Right lobe of liver (tissue), 6 donors: ENCODE data around the gene MKNK1. TPM values are rescaled to one million over a fixed set of nuclear protein-coding genes. Genes with fewer than 3 reads are reported as not detected.

Source experiments
- ATAC-seq, 4 donors: fragments of 200-7000 bp; cut with Tn5 transposase; one replicate each; pipeline ENCODE4 v1.9.1; 2020; ENCODE audit warnings: mild to moderate bottlenecking in 4 of 4, moderate library complexity in 4 of 4
- DNase-seq, 3 donors: peaks; one replicate each; pipeline ENCODE4 v3.0.0-alpha.2; 2020
- H3K27ac ChIP-seq, 3 donors: fragments of 200-600 bp; one replicate each; pipeline ENCODE4 v1.8.0; 2022
- H3K27me3 ChIP-seq, 2 donors: fragments of 200-600 bp; one replicate each; pipeline ENCODE4 v1.8.0; 2022
- H3K36me3 ChIP-seq, 4 donors: fragments of 200-600 bp; sonication (generic) in 1 of 4; one replicate each; pipeline versions ENCODE4 v1.5.1 to v1.8.0; 2017 to 2022; ENCODE audit warnings: control low read depth in 1 of 4
- H3K4me1 ChIP-seq, 4 donors: fragments of 200-600 bp; sonication (generic) in 1 of 4; one replicate each; pipeline versions ENCODE4 v1.5.1 to v1.8.0; 2017 to 2022; ENCODE audit warnings: control low read depth in 1 of 4
- H3K4me3 ChIP-seq, 3 donors: fragments of 200-600 bp; one replicate each; pipeline ENCODE4 v1.8.0; 2022
- H3K9me3 ChIP-seq, 4 donors: fragments of 200-600 bp; sonication (generic) in 1 of 4; one replicate each; pipeline versions ENCODE4 v1.5.1 to v1.8.0; 2017 to 2022; ENCODE audit warnings: control low read depth in 1 of 4
- CTCF ChIP-seq, 4 donors: fragments of 200-600 bp in 3 of 4; fragments of 450-650 bp in 1 of 4; IDR thresholded peaks; one replicate each; pipeline versions ENCODE4 v1.5.1 to v1.8.0; 2016 to 2022; ENCODE audit warnings: antibody characterized with exemption in 4 of 4, mild to moderate bottlenecking in 2 of 4
- POLR2A ChIP-seq: fragments of 450-650 bp; IDR thresholded peaks from one replicate; pipeline ENCODE4 v1.6.1; 2017; ENCODE audit warnings: antibody characterized with exemption, mild to moderate bottlenecking
- WGBS: methylation state at CpG from one replicate; pipeline ENCODE4 v1.1.6; 2018; ENCODE audit warnings: low coverage, low lambda C conversion rate; ENCODE audit not compliant: insufficient coverage; ENCODE audit errors: missing lambda C conversion rate; 5-methylcytosine and 5-hydroxymethylcytosine counted together
- intact Hi-C, 2 donors: fragments of 100-400 bp; cut with DNase I; formaldehyde crosslinking; loops; one replicate each; pipeline versions ENCODE4 v1.11.2 to v1.14.1; 2022
- total RNA-seq, 6 experiments: library from RNA; depleted of rRNA in 2 of 6; stranded (reverse); fragments of >200 nt in 2 of 6; fragmentation: NEBNext Ultra II Directional in 3 of 6; extraction: Animal tissue kit (Norgen Biotek cat#: 25700) in 3 of 6; gene quantifications; one replicate each; pipeline versions ENCODE4 v1.1.0 to v1.2.4, GENCODE V29; 2016 to 2023
- donor health status: DM: no; HTN: yes; CAD: no.
- donor health status: DM: no; HTN: no; CAD: no.
- donor health status: DM: no; HTN: no; CAD: no.
- donor health status: DM: no; HTN: yes; CAD: no.
- donor health status: DM: no; HTN: yes; CAD: no.

The MKNK1 gene
- total RNA-seq, 6 experiments from 2014 or later = 17.5 to 27.2 (median 20.8) TPM

- Histone ChIP-seq H3K36me3 (peaks cover 0 to 31% (median 10%) of the 10 kb centered on the region in 4 donors), H3K27me3 (no peaks in the 10 kb centered on the region), H3K27ac (no peak overlapping the region), H3K9me3 (no peaks in the 10 kb centered on the region), H3K4me3 (no peak overlapping the region), H3K4me1 (no peaks in the 10 kb centered on the region)
- TF ChIP-seq POLR2A (no peak), CTCF (IDR thresholded peaks at IDR 0.05) (no peak)
- ATAC-seq (no peak), DNase-seq (no peak)
- WGBS = 74% methylated on average over 11 of the region's 14 CpGs
- intact Hi-C loops = no loop called here
Measured at GRCh38 chr1:46569884-46570725, 34.0 kb downstream of the MKNK1 start.

GRCh38 chr1:46569116-46569515, 35.0 kb downstream of the MKNK1 start:
- Histone ChIP-seq H3K36me3 (peaks cover 0 to 23% (median 10%) of the 10 kb centered on the region in 4 donors), H3K27ac (no peak overlapping the region), H3K4me1 (no peaks in the 10 kb centered on the region), H3K4me3 (no peak overlapping the region), H3K9me3 (no peaks in the 10 kb centered on the region), H3K27me3 (no peaks in the 10 kb centered on the region)
- ATAC-seq = no peak
- 93% methylated on average over 2 of the region's 4 CpGs for WGBS
- DNase-seq = no peak
- TF ChIP-seq POLR2A = no peak
- no peak for TF ChIP-seq CTCF (IDR thresholded peaks at IDR 0.05)
- intact Hi-C loops = no loop called here

GRCh38 chr1:46568461-46568891, 35.6 kb downstream of the MKNK1 start:
- Histone ChIP-seq H3K36me3 (peaks cover 0 to 24% (median 8%) of the 10 kb centered on the region in 4 donors), H3K4me1 (no peaks in the 10 kb centered on the region), H3K9me3 (no peaks in the 10 kb centered on the region), H3K4me3 (no peak overlapping the region), H3K27ac (no peak overlapping the region), H3K27me3 (no peaks in the 10 kb centered on the region)
- TF ChIP-seq CTCF (IDR thresholded peaks at IDR 0.05) (no peak), POLR2A (no peak)
- DNase-seq = no peak
- no peak for ATAC-seq
- whole genome bisulfite sequencing = 97% methylated on average over 6 of the region's 6 CpGs
- intact Hi-C loops = no loop called here

GRCh38 chr1:46563341-46563740, 40.7 kb downstream of the MKNK1 start:
- Histone ChIP-seq H3K27me3 (no peaks in the 10 kb centered on the region), H3K27ac (no peak overlapping the region), H3K9me3 (no peaks in the 10 kb centered on the region), H3K36me3 (peaks cover 0 to 47% (median 11%) of the 10 kb centered on the region in 4 donors), H3K4me1 (no peaks in the 10 kb centered on the region), H3K4me3 (no peak overlapping the region)
- TF ChIP-seq POLR2A (no peak), CTCF (IDR thresholded peaks at IDR 0.05) (no peak)
- 91% methylated on average over 4 of the region's 4 CpGs for WGBS
- intact Hi-C loops = no loop called here
- ATAC-seq (no peak), DNase-seq (no peak)
